ENCODE measurements around the gene GK2.

Gene GK2

GRCh38 chr4:79357365-79357764, 50.7 kb downstream of the GK2 start:
- no peaks in the 10 kb centered on the region for H3K36me3 ChIP-seq (ENCODE audit: insufficient read depth, low read length)
- DNase-seq (no peak), ATAC-seq (ENCODE audit: insufficient read depth, low read depth) (no peak)
- TF ChIP-seq EZH2 (IDR thresholded peaks at IDR 0.05; ENCODE audit: borderline replicate concordance, low read depth, low read length, severe bottlenecking), result no peak
- no peak for TF ChIP-seq CTCF (IDR thresholded peaks at IDR 0.05; ENCODE audit: borderline replicate concordance, extremely low read depth, low read length, poor library complexity, severe bottlenecking)
- H3K27me3 ChIP-seq (ENCODE audit: insufficient read depth, low read length, poor library complexity), result no peaks in the 10 kb centered on the region
- no peaks in the 10 kb centered on the region for H3K79me2 ChIP-seq (ENCODE audit: insufficient read depth, low read length)
- H3K4me2 ChIP-seq (ENCODE audit: insufficient read depth, low read length), result no peak overlapping the region
- H3K4me1 ChIP-seq (ENCODE audit: insufficient read depth, low read length), result peaks cover 10% of the 10 kb centered on the region
- H4K20me1 ChIP-seq (ENCODE audit: insufficient read depth, low read length), result no peaks in the 10 kb centered on the region
- no peak overlapping the region for H2AFZ ChIP-seq (ENCODE audit: low read depth, low read length)
- H3K9me3 ChIP-seq (ENCODE audit: insufficient read depth, low read length, severe bottlenecking), result no peaks in the 10 kb centered on the region
- H3K9ac ChIP-seq (ENCODE audit: low read depth, low read length), result no peak overlapping the region
- no peak overlapping the region for H3K27ac ChIP-seq (ENCODE audit: low read length)
- no peak overlapping the region for H3K4me3 ChIP-seq (ENCODE audit: low read depth in 1 of 2, low read length in 2 of 2)

Measured in DND-41 (cell line).